T-helper 17 cell (primary cell): ENCODE data around the gene TOX3. TPM values are rescaled to one million over a fixed set of nuclear protein-coding genes. Genes with fewer than 3 reads are reported as not detected.

ENCODE experiments used
- ATAC-seq: fragments of 150-1000 bp; cut with Tn5 transposase; 2 replicates; pipeline ENCODE4 v1.10.0; 2021; ENCODE audit warnings: mild to moderate bottlenecking, moderate library complexity
- DNase-seq, 3 donors: peaks; one replicate each; pipeline versions ENCODE4 v3.0.0 to v3.0.0-alpha.2; 2020 to 2021
- H3K9me3 ChIP-seq: one replicate; pipeline ENCODE4 v1.7.0; 2013; ENCODE audit warnings: low read length, mild to moderate bottlenecking; ENCODE audit not compliant: control insufficient read depth, poor library complexity, severe bottlenecking
- H3K27ac Mint-ChIP-seq: one replicate; pipeline ENCODE4 v1.8.0; 2022; ENCODE audit warnings: mild to moderate bottlenecking, moderate library complexity, mixed read lengths
- H3K27me3 Mint-ChIP-seq: one replicate; pipeline ENCODE4 v1.8.0; 2022; ENCODE audit warnings: mixed read lengths
- H3K36me3 Mint-ChIP-seq: one replicate; pipeline ENCODE4 v1.8.0; 2022; ENCODE audit warnings: low read depth, mixed read lengths
- H3K4me1 Mint-ChIP-seq: one replicate; pipeline ENCODE4 v1.8.0; 2022; ENCODE audit warnings: mild to moderate bottlenecking, mixed read lengths
- H3K4me3 Mint-ChIP-seq: one replicate; pipeline ENCODE4 v1.8.0; 2022; ENCODE audit warnings: mild to moderate bottlenecking, moderate library complexity, mixed read lengths
- total RNA-seq, 4 donors: library from RNA in 2 of 4; stranded (reverse) in 2 of 4; gene quantifications; one replicate each; pipeline ENCODE4 v1.2.3 and lab custom pipeline; 2022 to 2026

TOX3 gene
- not detected for total RNA-seq
- 0 reads per million in 2 donors for total RNA-seq (lab: John Stamatoyannopoulos, UW)

DNA sequence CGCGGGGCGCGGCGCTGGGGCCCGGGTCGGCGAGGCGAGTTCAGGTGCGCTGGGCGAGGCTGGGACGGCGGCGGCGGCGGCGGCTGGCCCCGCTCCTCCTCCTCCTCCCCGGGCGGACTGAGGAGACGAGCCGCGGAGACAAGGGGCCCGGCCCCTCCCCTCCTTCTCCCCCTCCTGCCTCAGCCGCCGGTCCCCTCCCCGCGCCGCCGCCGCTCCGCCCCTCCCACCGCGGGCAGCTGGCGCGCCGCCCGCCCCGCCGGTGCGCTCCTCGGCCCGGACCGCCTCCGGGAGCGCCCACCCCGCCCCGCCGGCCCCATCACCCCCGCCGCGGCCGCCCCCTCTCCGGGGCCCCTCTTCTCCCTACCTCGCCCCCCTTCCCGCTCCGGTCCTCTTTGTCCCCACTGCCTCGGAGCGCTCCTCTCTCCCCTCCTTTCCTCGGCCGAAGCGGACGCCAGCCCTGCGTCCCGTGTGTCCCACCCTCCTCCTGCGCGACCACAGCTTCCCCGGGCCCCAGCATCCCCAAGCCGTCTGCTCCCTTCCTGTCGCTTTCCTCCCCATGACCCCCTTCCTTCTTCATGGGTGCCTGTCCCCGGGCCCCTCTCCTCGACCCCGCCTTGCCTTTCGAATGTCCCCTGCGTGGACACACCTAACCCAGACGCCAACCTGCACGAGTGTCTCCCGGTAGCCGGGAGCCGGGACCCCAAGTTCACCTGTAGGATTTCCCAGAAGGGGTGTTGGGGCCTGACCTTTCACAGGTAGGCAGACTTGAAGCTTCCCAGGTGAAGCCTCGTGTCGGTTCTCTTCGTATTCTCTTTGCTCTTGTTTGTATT lies at the start of gene TOX3:
TOX3 (minus strand) TSS at position 140 of the 830 bp plus-strand sequence. CDS start 420 bp downstream, outside the sequence.
- DNase-seq (no peak), ATAC-seq (no peak)
- Mint-ChIP-seq H3K4me3 (no peak within 1 kb of the TSS), H3K36me3 (no peaks in the 10 kb centered on the region), H3K27ac (no peak within 1 kb of the TSS), H3K4me1 (no peaks in the 10 kb centered on the region), H3K27me3 (peaks cover 46% of the 10 kb centered on the region)
- H3K9me3 ChIP-seq: no peaks in the 10 kb centered on the region

DNA sequence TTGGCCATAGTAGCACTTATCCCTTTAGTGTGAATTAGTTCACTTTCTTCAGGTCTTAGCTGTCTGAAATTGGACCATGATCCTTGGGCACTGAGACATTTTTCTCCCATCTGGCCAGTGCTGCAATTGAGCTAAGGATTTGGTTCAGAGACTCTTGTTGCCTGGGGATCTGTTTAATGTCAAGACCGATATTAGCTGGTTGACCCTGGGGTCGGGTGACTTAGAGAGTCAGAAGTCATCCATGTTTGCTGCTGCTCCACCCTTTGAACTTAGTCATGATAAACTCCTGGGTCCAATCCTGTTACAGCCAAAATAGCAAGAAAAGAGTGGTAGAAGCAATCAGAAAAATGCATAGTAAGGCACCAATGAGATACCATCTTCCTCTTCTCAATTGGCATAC lies 45.8 kb upstream of the TOX3 start:
- peaks cover 3% of the 10 kb centered on the region for H3K9me3 ChIP-seq
- H3K36me3 Mint-ChIP-seq: no peaks in the 10 kb centered on the region
- H3K27me3 Mint-ChIP-seq: no peaks in the 10 kb centered on the region
- no peak overlapping the region for H3K27ac Mint-ChIP-seq
- no peaks in the 10 kb centered on the region for H3K4me1 Mint-ChIP-seq
- no peak overlapping the region for H3K4me3 Mint-ChIP-seq
- DNase-seq (no peak), ATAC-seq (no peak)

DNA sequence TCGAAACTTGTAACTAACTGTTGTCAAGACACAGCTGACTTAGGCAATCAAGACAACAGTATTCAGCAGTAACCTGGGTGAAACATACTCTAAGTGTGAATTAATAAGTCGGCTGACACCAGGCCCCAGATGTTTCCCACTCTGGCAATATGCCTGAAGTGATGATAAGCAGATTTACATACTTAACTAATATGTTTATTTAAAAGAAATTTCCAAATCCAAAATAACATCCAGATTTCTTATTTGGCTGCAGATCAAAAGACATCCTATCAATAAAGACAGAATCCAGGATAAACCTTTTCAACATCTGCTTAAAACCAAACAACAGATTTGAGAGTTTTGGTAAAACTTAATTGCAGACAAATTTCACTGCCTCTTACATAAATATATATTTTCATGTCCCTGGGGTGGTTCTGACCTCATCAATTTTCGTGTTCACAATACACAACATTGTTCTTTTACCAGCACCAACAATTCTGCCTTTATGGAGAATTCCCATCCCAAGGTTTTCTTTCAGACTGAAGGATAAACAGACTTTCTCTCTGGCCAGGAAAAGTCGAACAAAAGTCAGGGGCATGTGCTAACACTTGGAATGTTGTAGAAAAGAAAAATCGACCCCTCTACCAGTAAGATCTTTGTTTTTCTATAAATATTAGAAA lies 45.1 kb upstream of the TOX3 start:
- H3K9me3 ChIP-seq: peaks cover 3% of the 10 kb centered on the region
- DNase-seq: no peak
- H3K27ac Mint-ChIP-seq: no peak overlapping the region
- no peak overlapping the region for H3K4me3 Mint-ChIP-seq
- H3K27me3 Mint-ChIP-seq: no peaks in the 10 kb centered on the region
- no peak for ATAC-seq
- no peaks in the 10 kb centered on the region for H3K4me1 Mint-ChIP-seq
- H3K36me3 Mint-ChIP-seq: no peaks in the 10 kb centered on the region

DNA sequence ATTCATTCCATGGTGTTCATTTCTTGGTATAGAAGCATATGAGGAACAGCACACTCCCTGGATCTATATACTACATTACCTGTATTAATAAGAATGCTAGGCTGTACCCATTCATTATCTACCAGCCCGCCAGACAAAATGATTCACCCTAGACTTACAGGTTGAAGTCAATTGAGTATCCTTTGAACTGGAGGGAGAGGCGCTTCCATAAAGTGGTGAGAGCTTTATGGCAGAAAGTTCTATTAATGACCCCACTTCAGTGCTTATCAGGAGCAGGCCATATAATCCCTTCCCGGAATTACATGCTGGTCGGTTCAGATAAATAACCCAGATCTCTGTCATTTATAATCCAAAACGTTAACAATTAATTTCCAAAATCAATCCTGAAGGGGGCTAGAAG lies 44.5 kb upstream of the TOX3 start:
- Mint-ChIP-seq H3K36me3 (no peaks in the 10 kb centered on the region), H3K27ac (no peak overlapping the region), H3K4me1 (no peaks in the 10 kb centered on the region), H3K4me3 (no peak overlapping the region), H3K27me3 (no peaks in the 10 kb centered on the region)
- peaks cover 3% of the 10 kb centered on the region for H3K9me3 ChIP-seq
- DNase-seq: no peak
- no peak for ATAC-seq

DNA sequence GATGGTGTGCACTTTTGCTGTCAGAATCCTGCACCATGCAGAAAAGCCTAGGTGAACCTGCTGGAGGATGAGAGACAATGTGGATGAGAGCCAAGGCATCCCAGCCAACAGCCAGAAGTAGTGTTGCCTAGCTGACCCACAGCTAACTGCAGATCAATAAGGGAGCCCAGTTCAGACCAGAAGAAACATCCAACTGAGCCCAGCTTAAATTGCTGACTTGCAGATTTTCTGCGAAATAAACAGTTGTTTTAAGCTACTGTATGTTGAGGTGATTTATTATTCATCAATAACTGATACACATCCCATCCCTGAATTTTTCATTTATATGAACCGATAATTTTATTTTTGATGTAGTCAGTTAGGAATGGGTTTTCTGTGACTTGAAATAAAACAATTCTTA lies 39.2 kb upstream of the TOX3 start:
- no peaks in the 10 kb centered on the region for H3K4me1 Mint-ChIP-seq
- no peak overlapping the region for H3K27ac Mint-ChIP-seq
- no peak for DNase-seq
- H3K27me3 Mint-ChIP-seq: no peaks in the 10 kb centered on the region
- no peaks in the 10 kb centered on the region for H3K36me3 Mint-ChIP-seq
- H3K4me3 Mint-ChIP-seq: no peak overlapping the region
- no peaks in the 10 kb centered on the region for H3K9me3 ChIP-seq
- ATAC-seq: no peak

DNA sequence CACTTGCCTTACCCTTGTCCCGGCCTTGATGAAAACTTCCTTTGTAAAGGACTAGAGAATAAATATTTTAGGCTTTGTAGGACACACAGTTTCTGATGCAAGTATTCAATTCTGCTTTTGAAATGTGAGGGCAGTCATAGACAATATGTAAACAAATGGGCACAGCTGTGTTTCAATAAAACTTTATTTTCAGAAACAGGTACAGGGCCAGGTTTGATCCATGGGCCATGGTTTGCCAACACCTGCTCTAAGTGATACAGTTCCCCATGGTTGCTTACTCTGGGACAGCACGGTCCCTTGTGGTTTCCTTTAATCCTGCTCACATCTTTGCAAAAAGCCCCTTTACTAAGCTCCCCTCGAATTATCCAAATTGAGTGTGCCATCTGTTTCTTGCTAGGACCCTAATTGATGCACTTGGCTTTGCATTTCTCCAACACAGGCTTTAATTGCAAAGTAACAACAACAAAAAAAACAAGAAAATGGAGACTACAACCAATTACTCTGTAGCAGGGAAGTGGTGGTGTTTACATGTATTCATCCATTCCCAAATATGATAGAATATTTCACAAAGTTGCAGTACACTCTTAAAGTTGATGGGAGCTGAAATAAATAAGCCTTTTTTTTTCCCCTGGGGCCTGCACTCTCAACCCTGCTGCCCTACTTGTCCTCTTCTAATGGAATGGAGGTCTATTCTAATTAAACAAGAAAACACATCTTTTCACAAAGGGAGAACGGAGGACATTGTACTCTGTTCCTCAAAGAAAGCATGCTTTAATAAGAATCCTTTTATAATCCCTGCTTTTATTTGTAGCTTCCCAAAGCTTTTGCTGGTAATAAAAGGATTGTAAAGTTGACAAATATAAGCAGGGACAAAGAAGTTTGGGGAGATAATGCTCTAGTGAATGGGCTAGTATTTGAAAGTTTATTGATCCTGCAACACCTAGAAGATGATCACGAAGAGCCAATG lies 37.7 kb upstream of the TOX3 start:
- H3K4me3 Mint-ChIP-seq: no peak overlapping the region
- no peak overlapping the region for H3K27ac Mint-ChIP-seq
- H3K36me3 Mint-ChIP-seq: no peaks in the 10 kb centered on the region
- no peaks in the 10 kb centered on the region for H3K4me1 Mint-ChIP-seq
- no peak for DNase-seq
- ATAC-seq: no peak
- H3K9me3 ChIP-seq: no peaks in the 10 kb centered on the region
- no peaks in the 10 kb centered on the region for H3K27me3 Mint-ChIP-seq

DNA sequence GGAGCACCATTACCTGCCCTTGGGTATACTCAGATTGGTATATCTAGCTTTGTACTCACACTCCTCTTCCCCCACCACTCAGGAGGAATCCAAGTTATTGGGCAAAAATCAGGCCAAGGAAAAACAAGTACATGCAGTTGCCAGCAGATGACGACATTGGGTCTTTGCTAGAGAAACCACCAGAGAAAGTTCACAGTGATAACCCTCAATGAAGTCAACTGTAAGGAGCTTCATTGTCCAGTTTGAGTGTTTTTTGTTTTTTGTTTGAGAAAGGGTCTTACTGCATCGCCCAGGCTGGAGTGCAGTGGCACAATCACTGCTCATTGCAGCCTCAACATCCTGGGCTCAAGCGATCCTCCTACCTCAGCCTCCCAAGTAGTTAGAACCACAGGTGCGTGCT lies 34.6 kb upstream of the TOX3 start:
- H3K9me3 ChIP-seq: no peaks in the 10 kb centered on the region
- no peaks in the 10 kb centered on the region for H3K27me3 Mint-ChIP-seq
- no peak overlapping the region for H3K27ac Mint-ChIP-seq
- no peak overlapping the region for H3K4me3 Mint-ChIP-seq
- no peaks in the 10 kb centered on the region for H3K4me1 Mint-ChIP-seq
- no peak for ATAC-seq
- H3K36me3 Mint-ChIP-seq: no peaks in the 10 kb centered on the region
- no peak for DNase-seq

DNA sequence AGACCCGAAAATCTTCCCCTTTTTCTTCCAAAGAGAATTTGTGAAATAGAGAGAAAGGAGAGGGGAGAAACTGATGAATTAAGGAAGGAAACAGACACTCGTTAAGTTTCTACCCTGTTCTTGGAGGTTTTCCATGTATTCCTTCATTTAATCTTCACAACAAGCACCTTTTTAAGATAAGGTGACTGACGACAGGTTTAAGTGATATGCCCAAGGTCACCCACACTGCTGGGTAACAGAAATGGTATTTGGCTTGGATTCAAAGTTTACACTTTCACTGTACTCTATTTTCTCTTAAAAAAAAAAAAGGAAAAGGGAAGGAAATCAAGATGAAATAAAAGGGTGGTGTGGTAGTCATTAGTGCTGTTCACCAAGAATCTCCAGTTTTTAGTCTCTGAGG lies 33.5 kb upstream of the TOX3 start:
- no peak for DNase-seq
- Mint-ChIP-seq H3K27me3 (no peaks in the 10 kb centered on the region), H3K4me3 (no peak overlapping the region), H3K27ac (no peak overlapping the region), H3K36me3 (no peaks in the 10 kb centered on the region), H3K4me1 (no peaks in the 10 kb centered on the region)
- no peak for ATAC-seq
- no peaks in the 10 kb centered on the region for H3K9me3 ChIP-seq

DNA sequence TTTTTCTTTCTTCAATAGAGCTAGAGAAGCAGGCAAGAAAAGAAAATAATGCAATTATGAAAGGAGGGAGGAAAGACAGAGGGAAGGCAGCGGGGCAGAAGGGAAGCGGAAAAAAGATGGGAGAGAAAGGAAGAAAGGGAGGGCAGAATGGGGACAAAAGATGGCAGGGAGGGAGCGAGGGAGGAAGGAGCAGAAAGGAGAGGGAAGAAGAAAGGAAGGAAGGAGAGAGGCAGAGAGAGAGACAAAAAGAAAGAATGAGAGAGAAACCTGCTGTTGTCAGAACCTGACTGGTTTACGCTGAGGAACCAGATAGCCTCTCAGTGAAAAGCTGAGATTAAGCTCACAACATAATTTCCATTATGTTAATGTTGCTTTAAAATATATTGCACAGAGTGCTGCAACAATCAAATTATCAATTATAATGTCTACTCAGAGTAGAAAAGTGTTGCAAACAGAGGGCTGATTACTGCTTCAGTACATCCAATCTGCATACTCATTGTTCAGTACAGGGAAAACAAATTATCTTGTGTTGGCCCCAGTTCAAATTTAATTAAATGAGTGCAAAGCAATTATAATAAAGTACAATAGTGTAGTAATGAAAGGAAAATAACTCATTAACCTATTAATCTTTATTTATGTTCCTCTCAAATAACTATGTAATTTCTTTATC lies 32.0 kb upstream of the TOX3 start:
- Mint-ChIP-seq H3K27ac (no peak overlapping the region), H3K4me3 (no peak overlapping the region), H3K4me1 (no peaks in the 10 kb centered on the region), H3K36me3 (no peaks in the 10 kb centered on the region), H3K27me3 (no peaks in the 10 kb centered on the region)
- ATAC-seq (no peak), DNase-seq (no peak)
- no peaks in the 10 kb centered on the region for H3K9me3 ChIP-seq

DNA sequence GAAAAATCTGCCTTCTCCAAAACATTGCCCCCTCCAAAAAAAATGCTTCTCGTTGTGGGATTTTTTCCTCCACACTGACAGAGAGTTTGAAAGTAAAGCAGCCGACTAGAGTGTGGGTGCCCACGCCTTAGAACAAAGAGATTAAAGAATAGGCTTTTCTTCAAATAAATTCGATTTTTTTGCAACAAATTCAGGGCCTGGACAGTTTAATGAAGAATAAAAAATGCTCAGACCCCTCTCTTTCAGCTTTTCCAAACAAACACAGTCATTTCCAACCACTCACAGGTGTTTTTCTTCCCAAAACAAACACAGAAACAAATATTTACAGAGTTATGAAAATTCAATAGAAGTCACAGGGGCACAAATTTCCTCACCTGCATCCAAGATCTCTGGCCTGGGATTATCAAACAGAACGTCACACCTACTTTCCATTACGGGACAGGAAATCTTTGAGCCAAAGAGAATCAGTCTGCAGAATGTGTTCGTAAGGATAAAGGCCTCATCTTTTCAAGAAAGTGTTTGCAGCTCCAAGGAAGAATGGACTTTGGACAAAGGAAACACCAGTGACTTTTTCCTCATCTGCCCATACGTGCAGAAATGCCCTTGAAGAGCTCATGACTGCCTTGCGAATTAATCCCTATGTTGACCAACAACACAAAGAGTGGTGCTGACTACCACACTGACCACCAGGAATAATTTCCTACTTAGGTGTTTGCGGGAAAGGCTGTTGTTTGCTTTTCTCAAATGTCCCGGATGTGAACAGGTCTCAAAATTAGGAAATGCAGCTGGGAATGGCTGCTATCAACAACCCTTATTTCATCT lies 31.3 kb upstream of the TOX3 start:
- H3K27ac Mint-ChIP-seq: no peak overlapping the region
- no peaks in the 10 kb centered on the region for H3K9me3 ChIP-seq
- DNase-seq (no peak), ATAC-seq (no peak)
- no peaks in the 10 kb centered on the region for H3K27me3 Mint-ChIP-seq
- no peaks in the 10 kb centered on the region for H3K36me3 Mint-ChIP-seq
- no peak overlapping the region for H3K4me3 Mint-ChIP-seq
- no peaks in the 10 kb centered on the region for H3K4me1 Mint-ChIP-seq

DNA sequence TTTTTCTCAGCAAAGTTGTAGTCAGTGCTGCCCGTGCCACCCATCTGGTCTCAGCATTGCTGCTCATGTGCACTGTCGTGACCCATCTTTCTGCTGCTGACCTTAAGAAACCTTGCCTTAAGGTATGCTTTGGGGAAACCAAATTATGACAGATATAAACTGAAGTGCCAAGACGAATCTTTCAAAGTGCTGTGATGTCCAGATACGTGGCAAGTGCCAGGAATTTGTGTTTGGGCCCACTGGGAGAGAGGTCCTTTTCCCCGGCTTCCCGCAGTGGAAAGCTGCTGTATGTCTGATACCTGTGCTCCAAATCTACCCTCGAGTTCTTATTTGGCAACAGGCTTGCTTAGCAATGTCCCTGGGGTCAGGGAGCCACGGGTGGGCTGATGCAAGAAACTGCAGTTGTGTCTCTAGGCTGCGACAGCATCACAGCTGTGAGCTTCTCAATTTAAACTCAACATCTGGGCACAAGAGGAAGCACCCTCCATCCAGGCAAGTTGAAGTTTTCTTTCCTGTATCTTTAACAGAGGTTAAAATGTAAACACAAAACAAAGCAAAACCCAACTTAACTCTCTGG lies 30.3 kb upstream of the TOX3 start:
- Mint-ChIP-seq H3K27me3 (no peaks in the 10 kb centered on the region), H3K36me3 (no peaks in the 10 kb centered on the region), H3K4me1 (no peaks in the 10 kb centered on the region), H3K4me3 (no peak overlapping the region), H3K27ac (no peak overlapping the region)
- H3K9me3 ChIP-seq: no peaks in the 10 kb centered on the region
- DNase-seq: no peak
- no peak for ATAC-seq
